Measurements from ENCODE around the gene AOAH.
"Not testable (repeated sequence)": the region's sequence is repeated elsewhere in the genome, so short reads cannot be mapped to it uniquely, and the experiment has no call there.

The AOAH gene

GRCh38 chr7:36506820-36507219, 217.5 kb downstream of the AOAH start:
- no peak for DNase-seq (ENCODE audit: low spot score)

GRCh38 chr7:36506130-36506798, 218.0 kb downstream of the AOAH start:
- DNase-seq (ENCODE audit: low spot score), result no peak

- not testable (repeated sequence) for DNase-seq (ENCODE audit: low spot score)
Observed at GRCh38 chr7:36504617-36505016, 219.7 kb downstream of the AOAH start.

- not testable (repeated sequence) for DNase-seq (ENCODE audit: low spot score)
Observed at GRCh38 chr7:36504216-36504615, 220.1 kb downstream of the AOAH start.

- no peak for DNase-seq (ENCODE audit: low spot score)
Observed at GRCh38 chr7:36497775-36498174, 226.5 kb downstream of the AOAH start.

GRCh38 chr7:36497176-36497575, 227.1 kb downstream of the AOAH start:
- DNase-seq (ENCODE audit: low spot score), result not testable (repeated sequence)

- no peak for DNase-seq (ENCODE audit: low spot score)
Observed at GRCh38 chr7:36496576-36496975, 227.7 kb downstream of the AOAH start.

GRCh38 chr7:36491317-36491716, 233.0 kb downstream of the AOAH start:
- DNase-seq (ENCODE audit: low spot score), result no peak

GRCh38 chr7:36490419-36490830, 233.9 kb downstream of the AOAH start:
- no peak for DNase-seq (ENCODE audit: low spot score)

- DNase-seq (ENCODE audit: low spot score), result not testable (repeated sequence)
Observed at GRCh38 chr7:36488672-36489071, 235.6 kb downstream of the AOAH start.

GRCh38 chr7:36487756-36488336, 236.4 kb downstream of the AOAH start:
- peak; percentile 47 for DNase-seq (ENCODE audit: low spot score)

- DNase-seq (ENCODE audit: low spot score), result no peak
Observed at GRCh38 chr7:36486336-36486735, 238.0 kb downstream of the AOAH start.

GRCh38 chr7:36484265-36484664, 240.0 kb downstream of the AOAH start:
- DNase-seq (ENCODE audit: low spot score), result no peak

GRCh38 chr7:36483853-36484252, 240.4 kb downstream of the AOAH start:
- not testable (repeated sequence) for DNase-seq (ENCODE audit: low spot score)

GRCh38 chr7:36478745-36479144, 245.5 kb downstream of the AOAH start:
- DNase-seq (ENCODE audit: low spot score), result no peak

GRCh38 chr7:36475381-36475780, 248.9 kb downstream of the AOAH start:
- no peak for DNase-seq (ENCODE audit: low spot score)

GRCh38 chr7:36475011-36475342, 249.3 kb downstream of the AOAH start:
- DNase-seq (ENCODE audit: low spot score), result no peak

GRCh38 chr7:36474283-36475010, 249.8 kb downstream of the AOAH start:
- DNase-seq (ENCODE audit: low spot score), result no peak

- peak; percentile 26 for DNase-seq (ENCODE audit: low spot score)
Observed at GRCh38 chr7:36473454-36474282, 250.6 kb downstream of the AOAH start.

GRCh38 chr7:36472141-36472729, 252.1 kb downstream of the AOAH start:
- no peak for DNase-seq (ENCODE audit: low spot score)

- DNase-seq (ENCODE audit: low spot score), result no peak
Observed at GRCh38 chr7:36469236-36469635, 255.1 kb downstream of the AOAH start.
